Epithelial cell of esophagus (primary cell): ENCODE results near the gene CRTC3.

ENCODE experiments used
- DNase-seq: peaks from one replicate; pipeline ENCODE4 v3.0.0; 2010; ENCODE audit warnings: low read depth
- H3K4me3 ChIP-seq: 2 replicates; pipeline ENCODE4 v1.5.1; 2011; ENCODE audit warnings: mild to moderate bottlenecking, low read length, control low read depth
- CTCF ChIP-seq: IDR thresholded peaks from 2 replicates; pipeline ENCODE4 v1.5.1; 2011; ENCODE audit warnings: low read depth, mild to moderate bottlenecking, low read length, control low read depth, inconsistent platforms; ENCODE audit not compliant: insufficient read depth; ENCODE audit errors: missing control alignments

CRTC3 gene

GRCh38 chr15:90609242-90610180, 79.8 kb downstream of the CRTC3 start:
- H3K4me3 ChIP-seq = no peak overlapping the region
- DNase-seq = no peak
- TF ChIP-seq CTCF = no peak

GRCh38 chr15:90610190-90610589, 80.5 kb downstream of the CRTC3 start:
- peak; percentile 60 for DNase-seq
- TF ChIP-seq CTCF = no peak
- no peak overlapping the region for H3K4me3 ChIP-seq

GRCh38 chr15:90611157-90611556, 81.4 kb downstream of the CRTC3 start:
- TF ChIP-seq CTCF = no peak
- no peak overlapping the region for H3K4me3 ChIP-seq
- no peak for DNase-seq

DNA sequence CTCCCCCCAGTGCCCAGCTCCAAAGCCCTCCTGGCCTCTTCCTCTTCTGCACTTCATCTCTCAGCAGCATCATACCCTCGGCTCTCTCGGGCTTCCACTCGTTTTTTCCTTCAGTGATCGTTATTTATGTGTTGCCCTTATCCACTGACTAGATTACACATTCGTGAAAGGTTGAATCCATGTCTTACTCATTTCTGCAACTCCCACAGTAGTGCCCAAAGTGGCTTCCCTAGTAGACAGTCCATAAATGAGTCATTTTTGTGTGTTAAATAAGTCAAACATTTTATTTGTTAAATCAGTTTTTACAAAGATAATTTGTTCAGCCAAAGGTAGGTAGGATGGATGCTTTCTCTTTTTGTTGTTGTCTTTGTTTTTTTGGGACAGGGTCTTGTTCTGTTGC, 87.4 kb downstream of the CRTC3 start:
- no peak for DNase-seq
- H3K4me3 ChIP-seq = no peak overlapping the region
- no peak for TF ChIP-seq CTCF

DNA sequence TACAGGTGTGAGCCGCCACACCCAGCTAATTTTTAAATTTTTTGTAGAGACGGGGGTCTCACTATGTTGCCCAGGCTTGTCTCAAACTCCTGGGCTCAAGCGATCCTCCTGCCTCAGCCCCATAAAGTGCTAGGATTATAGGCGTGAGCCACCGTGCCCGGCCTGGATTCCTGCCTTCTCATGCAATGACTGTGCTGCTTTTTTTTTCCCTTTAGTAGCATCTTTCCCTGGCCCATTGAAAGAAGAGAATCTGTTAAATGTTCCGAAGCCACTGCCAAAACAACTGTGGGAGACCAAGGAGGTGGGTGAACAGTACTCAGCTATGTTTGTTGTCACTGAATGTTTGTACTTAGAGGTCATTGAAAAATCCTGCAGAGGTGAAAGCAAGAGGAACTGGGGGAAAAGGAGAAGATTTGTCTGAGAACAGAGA, 88.0 kb downstream of the CRTC3 start:
- no peak for DNase-seq
- H3K4me3 ChIP-seq = no peak overlapping the region
- TF ChIP-seq CTCF = no peak

DNA sequence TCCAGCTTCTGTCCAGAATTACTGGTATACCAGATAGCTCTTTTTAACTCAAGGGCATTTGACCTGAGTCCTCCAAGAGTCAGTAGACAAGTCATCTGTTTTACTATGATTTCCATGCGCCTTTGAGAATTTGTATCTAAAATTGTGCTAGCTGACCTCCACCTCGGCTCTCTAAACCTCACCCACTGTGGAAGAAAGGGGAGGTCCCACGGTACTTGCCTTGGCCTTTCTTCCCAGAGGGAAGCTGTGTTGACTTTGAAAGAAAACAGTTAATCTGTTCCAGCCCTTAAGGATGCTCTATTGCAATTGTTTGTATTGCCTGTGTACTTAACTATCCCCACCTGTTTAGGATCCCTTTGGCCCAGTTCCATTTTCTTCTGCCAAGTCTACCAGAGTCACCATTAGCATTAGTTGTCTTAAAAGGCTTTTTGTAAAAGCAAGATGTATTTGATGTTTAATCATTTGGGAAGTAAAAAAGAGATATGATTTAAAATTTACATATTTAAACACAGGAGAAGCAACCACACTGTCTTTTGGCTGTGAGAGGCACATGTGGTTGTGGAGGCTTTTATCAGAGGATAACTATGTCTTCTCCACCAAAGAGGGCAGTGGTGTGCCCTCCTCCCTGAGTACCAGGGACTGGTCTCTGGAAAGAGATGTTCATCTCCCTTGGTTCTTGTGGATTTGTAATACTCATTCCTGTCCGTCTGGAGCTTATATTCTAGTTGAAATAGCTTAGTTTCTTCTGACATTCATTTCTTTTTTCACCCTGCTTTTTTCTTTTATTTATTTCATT, 88.8 kb downstream of the CRTC3 start:
- no peak for TF ChIP-seq CTCF
- H3K4me3 ChIP-seq = no peak overlapping the region
- no peak for DNase-seq
